GM23338 (cell line): ENCODE results near the gene SLC12A3.

Source experiments
- EZH2 ChIP-seq: fragments of 200-600 bp; sonication (generic); IDR thresholded peaks from one replicate; pipeline ENCODE4 v1.8.0; 2017; ENCODE audit warnings: antibody characterized with exemption, mild to moderate bottlenecking, low read depth; ENCODE audit not compliant: unreplicated experiment
- EZH2phosphoT487 ChIP-seq: fragments of 200-600 bp; sonication (generic); IDR thresholded peaks from one replicate; pipeline ENCODE4 v1.8.1; 2018; ENCODE audit warnings: antibody characterized with exemption; ENCODE audit not compliant: unreplicated experiment
- JUNB ChIP-seq: IDR thresholded peaks from one replicate; pipeline ENCODE4 v1.6.1; 2016; ENCODE audit warnings: antibody characterized with exemption; ENCODE audit not compliant: unreplicated experiment
- POLR2AphosphoS5 ChIP-seq: IDR thresholded peaks from 2 replicates; pipeline ENCODE4 v1.6.1; 2016; ENCODE audit warnings: antibody characterized with exemption, low read depth
- REST ChIP-seq: IDR thresholded peaks from one replicate; pipeline ENCODE4 v1.6.1; 2018; ENCODE audit warnings: antibody characterized with exemption; ENCODE audit not compliant: unreplicated experiment
- TF ChIP-seq, protein P1 (sequence below), 2 experiments: fragments of 200-600 bp in 1 of 2; sonication (generic) in 1 of 2; conservative IDR thresholded peaks; 2 replicates each; pipeline versions ENCODE4 v1.5.1 to v1.6.1; 2016 to 2017; ENCODE audit warnings: antibody characterized with exemption in 2 of 2, low read depth in 2 of 2, mild to moderate bottlenecking in 2 of 2, moderate library complexity in 1 of 2
- TF ChIP-seq, protein P2 (sequence below): IDR thresholded peaks from 2 replicates; pipeline ENCODE4 v1.6.1; 2016; ENCODE audit warnings: antibody characterized with exemption

- TF ChIP-seq, protein P1, sequence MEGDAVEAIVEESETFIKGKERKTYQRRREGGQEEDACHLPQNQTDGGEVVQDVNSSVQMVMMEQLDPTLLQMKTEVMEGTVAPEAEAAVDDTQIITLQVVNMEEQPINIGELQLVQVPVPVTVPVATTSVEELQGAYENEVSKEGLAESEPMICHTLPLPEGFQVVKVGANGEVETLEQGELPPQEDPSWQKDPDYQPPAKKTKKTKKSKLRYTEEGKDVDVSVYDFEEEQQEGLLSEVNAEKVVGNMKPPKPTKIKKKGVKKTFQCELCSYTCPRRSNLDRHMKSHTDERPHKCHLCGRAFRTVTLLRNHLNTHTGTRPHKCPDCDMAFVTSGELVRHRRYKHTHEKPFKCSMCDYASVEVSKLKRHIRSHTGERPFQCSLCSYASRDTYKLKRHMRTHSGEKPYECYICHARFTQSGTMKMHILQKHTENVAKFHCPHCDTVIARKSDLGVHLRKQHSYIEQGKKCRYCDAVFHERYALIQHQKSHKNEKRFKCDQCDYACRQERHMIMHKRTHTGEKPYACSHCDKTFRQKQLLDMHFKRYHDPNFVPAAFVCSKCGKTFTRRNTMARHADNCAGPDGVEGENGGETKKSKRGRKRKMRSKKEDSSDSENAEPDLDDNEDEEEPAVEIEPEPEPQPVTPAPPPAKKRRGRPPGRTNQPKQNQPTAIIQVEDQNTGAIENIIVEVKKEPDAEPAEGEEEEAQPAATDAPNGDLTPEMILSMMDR (conservative IDR thresholded peaks at IDR 0.05; ENCODE audit: low read depth in 2 of 2), result no peak
- TF ChIP-seq EZH2, result no peak
- TF ChIP-seq JUNB, result no peak
- no peak for TF ChIP-seq POLR2AphosphoS5
- TF ChIP-seq REST, result no peak
- no peak for TF ChIP-seq EZH2phosphoT487
- TF ChIP-seq, protein P2, sequence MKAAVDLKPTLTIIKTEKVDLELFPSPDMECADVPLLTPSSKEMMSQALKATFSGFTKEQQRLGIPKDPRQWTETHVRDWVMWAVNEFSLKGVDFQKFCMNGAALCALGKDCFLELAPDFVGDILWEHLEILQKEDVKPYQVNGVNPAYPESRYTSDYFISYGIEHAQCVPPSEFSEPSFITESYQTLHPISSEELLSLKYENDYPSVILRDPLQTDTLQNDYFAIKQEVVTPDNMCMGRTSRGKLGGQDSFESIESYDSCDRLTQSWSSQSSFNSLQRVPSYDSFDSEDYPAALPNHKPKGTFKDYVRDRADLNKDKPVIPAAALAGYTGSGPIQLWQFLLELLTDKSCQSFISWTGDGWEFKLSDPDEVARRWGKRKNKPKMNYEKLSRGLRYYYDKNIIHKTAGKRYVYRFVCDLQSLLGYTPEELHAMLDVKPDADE, result no peak
Measured at GRCh38 chr16:56862776-56863175, 2.2 kb upstream of the SLC12A3 start.
